Sigmoid colon (tissue), 7 donors: ENCODE data around the gene TSPO. TPM values are rescaled to one million over a fixed set of nuclear protein-coding genes. Genes with fewer than 3 reads are reported as not detected.

Experiments
- DNase-seq: peaks from one replicate; pipeline ENCODE4 v3.0.0-alpha.2; 2019
- H3K27ac ChIP-seq, 4 donors: fragments of 200-600 bp; sonication (generic); one replicate each; pipeline ENCODE4 v1.5.1; 2016 to 2019; ENCODE audit warnings: mild to moderate bottlenecking in 1 of 4
- H3K27me3 ChIP-seq, 3 donors: fragments of 200-600 bp; sonication (generic); one replicate each; pipeline ENCODE4 v1.5.1; 2019; ENCODE audit warnings: mild to moderate bottlenecking in 1 of 3
- H3K36me3 ChIP-seq, 4 donors: fragments of 200-600 bp; sonication (generic); one replicate each; pipeline ENCODE4 v1.5.1; 2016 to 2019
- H3K4me1 ChIP-seq, 4 donors: fragments of 200-600 bp; sonication (generic); one replicate each; pipeline ENCODE4 v1.5.1; 2017 to 2019
- H3K4me3 ChIP-seq, 4 donors: fragments of 200-600 bp; sonication (generic); one replicate each; pipeline ENCODE4 v1.5.1; 2017 to 2019; ENCODE audit warnings: mild to moderate bottlenecking in 2 of 4, moderate library complexity in 1 of 4
- H3K9me3 ChIP-seq, 4 donors: fragments of 200-600 bp in 3 of 4; sonication (generic) in 3 of 4; one replicate each; pipeline versions ENCODE4 v1.5.1 to v1.6.1; 2013 to 2019
- CTCF ChIP-seq, 4 experiments: fragments of 450-650 bp in 3 of 4; fragments of 200-600 bp in 1 of 4; IDR thresholded peaks; one replicate each; pipeline ENCODE4 v1.5.1; 2016 to 2019; ENCODE audit warnings: antibody characterized with exemption in 4 of 4, mild to moderate bottlenecking in 3 of 4, moderate library complexity in 2 of 4
- EP300 ChIP-seq, 4 donors: sonication (generic); formaldehyde crosslinking; IDR thresholded peaks; one replicate each; pipeline ENCODE4 v1.6.1; 2017; ENCODE audit warnings: antibody characterized with exemption in 4 of 4
- POLR2A ChIP-seq, 2 donors: fragments of 450-650 bp; IDR thresholded peaks; one replicate each; pipeline ENCODE4 v1.6.1; 2016; ENCODE audit warnings: antibody characterized with exemption in 2 of 2, mild to moderate bottlenecking in 2 of 2, moderate library complexity in 2 of 2
- POLR2AphosphoS5 ChIP-seq, 4 donors: sonication (generic); formaldehyde crosslinking; IDR thresholded peaks; one replicate each; pipeline ENCODE4 v1.6.1; 2017; ENCODE audit warnings: antibody characterized with exemption in 4 of 4
- WGBS, 2 donors: extraction: QIAGEN DNeasy Blood & Tissue Kit; methylation state at CpG; one replicate each; pipeline ENCODE4 v1.1.7; 2013; 5-methylcytosine and 5-hydroxymethylcytosine counted together
- intact Hi-C: fragments of 100-400 bp; cut with DNase I; formaldehyde crosslinking; loops from one replicate; pipeline ENCODE4 v1.15.1; 2023
- polyA plus RNA-seq, 3 donors: library from polyadenylated mRNA; stranded (reverse); fragments of 200-250 nt; gene quantifications; one replicate each; pipeline ENCODE4 v1.2.3, GENCODE V29; 2013
- total RNA-seq, 4 donors: library from RNA; depleted of rRNA; stranded (reverse); fragments of >200 nt; gene quantifications; one replicate each; pipeline ENCODE4 v1.1.0, GENCODE V29; 2016
- donor health status: healthy with polysubstance abuse.
- donor health status: Bipolar disorder and iron deficiency.
- donor health status: healthy.

The TSPO gene
- total and polyA plus RNA-seq, 7 donors: 126 to 513 (median 219) TPM

GRCh38 chr22:43205261-43205691, 53.9 kb downstream of the TSPO start:
- TF ChIP-seq CTCF (IDR thresholded peaks at IDR 0.05) (no peak), EP300 (IDR thresholded peaks at IDR 0.05) (no peak), POLR2AphosphoS5 (IDR thresholded peaks at IDR 0.05) (no peak), POLR2A (IDR thresholded peaks at IDR 0.05) (no peak)
- intact Hi-C loops: no loop called here
- no peak for DNase-seq
- Histone ChIP-seq H3K27me3 (peaks cover 0 to 4% (median 0%) of the 10 kb centered on the region in 3 donors), H3K9me3 (no peaks in the 10 kb centered on the region), H3K27ac (no peak overlapping the region), H3K4me3 (no peak overlapping the region), H3K4me1 (no peaks in the 10 kb centered on the region), H3K36me3 (no peaks in the 10 kb centered on the region)
- 49 to 84% methylated on average over 9 of the region's 9 CpGs for WGBS, 2 donors

- Histone ChIP-seq H3K36me3 (no peaks in the 10 kb centered on the region), H3K4me1 (no peaks in the 10 kb centered on the region), H3K4me3 (no peak overlapping the region), H3K9me3 (no peaks in the 10 kb centered on the region), H3K27me3 (peaks cover 0 to 3% (median 0%) of the 10 kb centered on the region in 3 donors), H3K27ac (no peak overlapping the region)
- DNase-seq: no peak
- no peak for TF ChIP-seq EP300 (IDR thresholded peaks at IDR 0.05)
- no peak for TF ChIP-seq CTCF (IDR thresholded peaks at IDR 0.05)
- TF ChIP-seq POLR2A (IDR thresholded peaks at IDR 0.05): no peak
- no peak for TF ChIP-seq POLR2AphosphoS5 (IDR thresholded peaks at IDR 0.05)
- intact Hi-C loops: no loop called here
- 47 to 67% methylated on average over 5 of the region's 5 CpGs for WGBS, 2 donors
These were observed 54.6 kb downstream of the TSPO start for GRCh38 chr22:43205748-43206508.

GRCh38 chr22:43206509-43207161, 55.3 kb downstream of the TSPO start:
- Histone ChIP-seq H3K4me3 (no peak overlapping the region), H3K27ac (no peak overlapping the region), H3K27me3 (peaks cover 0 to 3% (median 0%) of the 10 kb centered on the region in 3 donors), H3K4me1 (no peaks in the 10 kb centered on the region), H3K36me3 (no peaks in the 10 kb centered on the region), H3K9me3 (no peaks in the 10 kb centered on the region)
- intact Hi-C loops: no loop called here
- DNase-seq: no peak
- 53 to 54% methylated on average over 23 of the region's 23 CpGs for WGBS, 2 donors
- TF ChIP-seq CTCF (IDR thresholded peaks at IDR 0.05) (no peak), POLR2AphosphoS5 (IDR thresholded peaks at IDR 0.05) (no peak), EP300 (IDR thresholded peaks at IDR 0.05) (no peak), POLR2A (IDR thresholded peaks at IDR 0.05) (no peak)

- WGBS, 2 donors: 81 to 90% methylated on average over 13 of the region's 13 CpGs
- H3K36me3 ChIP-seq: no peaks in the 10 kb centered on the region
These were observed 56.0 kb downstream of the TSPO start for GRCh38 chr22:43207386-43207785.

More at GRCh38 chr22:43207386-43207785, 56.0 kb downstream of the TSPO start:
- no peak overlapping the region for H3K27ac ChIP-seq
- no peaks in the 10 kb centered on the region for H3K9me3 ChIP-seq
- DNase-seq: no peak
- no peak for TF ChIP-seq POLR2AphosphoS5 (IDR thresholded peaks at IDR 0.05)
- no peak for TF ChIP-seq EP300 (IDR thresholded peaks at IDR 0.05)
- no peak for TF ChIP-seq POLR2A (IDR thresholded peaks at IDR 0.05)
- TF ChIP-seq CTCF (IDR thresholded peaks at IDR 0.05): no peak
- intact Hi-C loops: no loop called here
- H3K4me1 ChIP-seq: no peaks in the 10 kb centered on the region
- peaks cover 0 to 3% (median 0%) of the 10 kb centered on the region in 3 donors for H3K27me3 ChIP-seq
- H3K4me3 ChIP-seq: no peak overlapping the region
